ENCODE results near the gene GATM.

GRCh38 chr15:45399381-45400212, 21.3 kb upstream of the GATM start:
- no peak for TF ChIP-seq POLR2A (IDR thresholded peaks at IDR 0.05)
- peak; percentile 33 to 71 (median 64) for TF ChIP-seq CTCF (IDR thresholded peaks at IDR 0.05)
